Frontal cortex (tissue), 4 donors: ENCODE data around the gene ANXA3. TPM values are rescaled to one million over a fixed set of nuclear protein-coding genes. Genes with fewer than 3 reads are reported as not detected.
"Not testable (repeated sequence)": the region's sequence is repeated elsewhere in the genome, so short reads cannot be mapped to it uniquely, and the experiment has no call there.

Source experiments
- DNase-seq, 2 donors: peaks; one replicate each; pipeline ENCODE4 v3.0.0; 2012; ENCODE audit warnings: low spot score in 2 of 2
- FAIRE-seq: peaks from 2 replicates; lab custom pipeline; 2012; peaks lifted over from hg19 to GRCh38; lab: Jason Lieb, UNC
- total RNA-seq: library from RNA; depleted of rRNA; stranded (reverse); fragments of >200 nt; gene quantifications from one replicate; pipeline ENCODE4 v1.2.3, GENCODE V29; 2014
- donor health status: control.
- donor health status: control.
- donor health status: control.

The ANXA3 gene
- 5.7 TPM for total RNA-seq

GRCh38 chr4:78551420-78552351 lies at the start of gene ANXA3:
Gene ANXA3, plus strand, starts transcription at chr4:78551770. Its CDS starts 2,704 bp downstream, at chr4:78554474.
- peak in 1 of 2 donors; percentile 44 for DNase-seq
- FAIRE-seq, result no peak

- not testable (repeated sequence) for FAIRE-seq, DNase-seq
Observed at GRCh38 chr4:78506260-78506659, 45.3 kb upstream of the ANXA3 start.

- DNase-seq, result no peak
- FAIRE-seq, result no peak
Observed at GRCh38 chr4:78509043-78509442, 42.5 kb upstream of the ANXA3 start.

GRCh38 chr4:78510108-78510507 lies 41.5 kb upstream of the ANXA3 start:
- FAIRE-seq (no peak), DNase-seq (no peak)

- no peak for FAIRE-seq
- DNase-seq, result no peak
Observed at GRCh38 chr4:78510681-78511080, 40.9 kb upstream of the ANXA3 start.

GRCh38 chr4:78512357-78512920 lies 39.1 kb upstream of the ANXA3 start:
- DNase-seq (no peak), FAIRE-seq (no peak)

- DNase-seq (no peak), FAIRE-seq (no peak)
Observed at GRCh38 chr4:78513411-78513975, 38.1 kb upstream of the ANXA3 start.

GRCh38 chr4:78517050-78517652 lies 34.4 kb upstream of the ANXA3 start:
- DNase-seq (peak in 1 of 2 donors; percentile 18), FAIRE-seq (peak; percentile 74)

GRCh38 chr4:78518561-78518960 lies 33.0 kb upstream of the ANXA3 start:
- no peak for FAIRE-seq
- no peak for DNase-seq

- FAIRE-seq (no peak), DNase-seq (no peak)
Observed at GRCh38 chr4:78519962-78520361, 31.6 kb upstream of the ANXA3 start.

GRCh38 chr4:78520808-78521226 lies 30.8 kb upstream of the ANXA3 start:
- DNase-seq, result no peak
- no peak for FAIRE-seq

- DNase-seq (no peak), FAIRE-seq (no peak)
Observed at GRCh38 chr4:78524009-78524408, 27.6 kb upstream of the ANXA3 start.

- DNase-seq (no peak), FAIRE-seq (no peak)
Observed at GRCh38 chr4:78525559-78525958, 26.0 kb upstream of the ANXA3 start.

- DNase-seq, result no peak
Observed at GRCh38 chr4:78527103-78527502, 24.5 kb upstream of the ANXA3 start.

GRCh38 chr4:78527555-78527954 lies 24.0 kb upstream of the ANXA3 start:
- FAIRE-seq, result no peak

More at GRCh38 chr4:78527103-78527502, 24.5 kb upstream of the ANXA3 start:
- FAIRE-seq, result no peak

GRCh38 chr4:78528327-78528726 lies 23.2 kb upstream of the ANXA3 start:
- FAIRE-seq (no peak), DNase-seq (no peak)

More at GRCh38 chr4:78527555-78527954, 24.0 kb upstream of the ANXA3 start:
- no peak for DNase-seq

- DNase-seq, result no peak
Observed at GRCh38 chr4:78529569-78530209, 21.9 kb upstream of the ANXA3 start.

GRCh38 chr4:78532046-78532445 lies 19.5 kb upstream of the ANXA3 start:
- no peak for FAIRE-seq
- no peak for DNase-seq

More at GRCh38 chr4:78529569-78530209, 21.9 kb upstream of the ANXA3 start:
- no peak for FAIRE-seq

- no peak for FAIRE-seq
- no peak for DNase-seq
Observed at GRCh38 chr4:78533854-78534253, 17.7 kb upstream of the ANXA3 start.
